HG02885 (cell line): ENCODE data around the gene NPAS3.

ENCODE experiments used
- ATAC-seq: cut with Tn5 transposase; IDR thresholded peaks from one replicate; pipeline ENCODE4 v1.9.1; 2021; ENCODE audit warnings: mild to moderate bottlenecking; ENCODE audit not compliant: unreplicated experiment, poor library complexity

The NPAS3 gene

DNA sequence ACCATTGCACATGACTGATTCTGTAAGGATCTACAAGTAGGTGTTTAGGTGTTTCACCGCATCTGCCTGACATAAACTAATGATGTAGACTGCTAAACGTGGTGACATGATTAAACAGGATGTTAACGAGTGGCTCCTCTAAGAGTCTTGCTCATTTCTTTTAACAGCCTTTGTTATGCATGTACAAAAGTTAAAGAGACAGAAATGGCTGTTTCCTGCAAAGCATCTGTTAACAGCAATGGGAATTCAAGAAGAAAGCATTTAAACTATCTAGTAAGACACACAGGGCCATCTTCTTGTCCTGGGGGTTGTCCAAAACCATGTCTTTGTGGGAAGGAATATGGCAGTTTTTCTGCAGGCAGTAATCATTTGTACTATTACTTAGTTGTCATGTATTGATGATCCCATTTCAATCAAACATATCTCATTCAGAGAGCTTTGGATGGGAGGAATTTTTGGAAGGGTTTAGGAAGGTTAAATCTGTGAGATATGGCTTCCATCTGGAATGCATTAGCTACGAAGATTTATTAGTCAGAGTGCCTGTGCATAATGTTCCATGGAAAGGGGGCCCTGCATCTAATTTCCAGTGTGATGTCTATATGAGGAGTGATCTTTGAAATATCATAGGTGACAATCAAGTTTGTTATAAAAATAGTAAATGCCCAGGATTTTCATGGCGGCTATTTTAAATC is 517.1 kb downstream of the NPAS3 start:
- ATAC-seq, result no peak

DNA sequence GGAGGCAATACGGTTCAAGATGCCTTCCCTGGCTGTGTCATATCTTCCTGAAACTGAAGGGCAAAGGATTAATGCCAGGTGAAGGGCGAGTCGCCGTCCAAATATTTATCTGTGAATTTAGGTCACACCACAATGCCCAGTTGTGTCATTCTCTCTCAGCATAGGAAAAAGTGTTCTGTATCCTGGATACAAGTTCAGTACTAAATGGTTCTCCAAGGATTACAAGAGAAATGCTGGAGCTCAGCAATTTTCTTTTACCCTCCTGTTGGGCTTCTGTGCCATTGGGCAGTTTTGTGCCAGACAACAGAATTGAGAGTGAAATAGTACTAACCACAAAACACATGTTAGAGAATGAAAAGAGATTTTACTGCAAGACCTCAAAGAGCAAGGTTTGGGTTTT is 518.3 kb downstream of the NPAS3 start:
- ATAC-seq, result no peak

DNA sequence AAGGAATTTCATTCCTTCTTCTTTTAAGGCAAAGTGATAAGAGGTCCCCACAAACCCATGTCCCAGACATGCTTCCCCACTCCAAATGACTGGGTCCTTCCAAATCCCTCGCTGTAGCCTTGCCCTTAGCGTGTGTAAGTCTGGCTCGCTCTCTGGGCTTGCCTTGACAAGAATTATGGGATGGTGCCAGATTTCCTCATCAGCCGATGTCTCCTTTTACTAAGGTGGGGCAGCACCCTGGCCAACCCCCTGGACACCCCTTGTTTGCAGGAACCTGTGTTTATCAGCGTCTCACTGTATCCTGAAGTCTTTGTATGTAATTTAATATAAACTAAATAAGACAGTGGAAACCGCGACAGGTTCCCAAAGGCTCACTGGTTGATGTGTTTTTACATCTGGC is 518.9 kb downstream of the NPAS3 start:
- ATAC-seq, result no peak

DNA sequence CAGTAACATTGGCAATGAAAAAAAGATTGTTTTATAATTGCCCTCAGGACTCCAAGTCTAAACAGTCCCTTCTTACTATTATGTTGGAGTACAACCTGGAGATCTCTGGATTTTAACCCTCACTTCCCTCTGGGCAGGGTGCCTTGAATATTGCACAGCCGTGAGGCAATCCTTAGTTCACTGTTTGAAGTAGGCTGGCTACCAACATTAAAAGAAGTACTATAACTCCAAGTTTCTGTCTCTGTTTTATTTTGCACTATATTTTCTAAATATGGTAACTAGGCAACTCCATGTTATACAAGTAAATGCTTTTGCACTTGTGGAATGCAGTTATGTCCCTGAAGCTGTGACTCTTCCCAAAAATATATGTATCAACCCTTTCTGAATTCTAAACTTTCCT is 521.5 kb downstream of the NPAS3 start:
- no peak for ATAC-seq

DNA sequence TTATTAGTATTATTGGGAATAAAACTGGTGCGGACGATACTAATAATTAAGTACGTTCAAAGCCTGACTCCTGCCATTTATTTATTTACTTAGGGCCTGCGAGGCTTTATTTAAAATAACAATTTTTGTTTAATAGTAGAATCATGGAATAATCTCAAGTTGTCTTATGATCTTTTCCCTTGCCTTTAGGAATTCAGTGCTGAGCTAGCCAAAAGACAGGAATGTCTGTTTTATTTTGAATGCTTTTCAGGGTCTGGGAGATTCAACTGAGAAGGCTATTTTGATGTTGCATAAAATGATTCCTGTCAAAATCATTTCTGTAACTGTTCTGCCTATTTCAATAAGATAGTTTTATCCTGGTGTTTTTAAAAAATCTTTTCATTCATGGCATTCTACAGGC is 522.4 kb downstream of the NPAS3 start:
- ATAC-seq, result no peak

DNA sequence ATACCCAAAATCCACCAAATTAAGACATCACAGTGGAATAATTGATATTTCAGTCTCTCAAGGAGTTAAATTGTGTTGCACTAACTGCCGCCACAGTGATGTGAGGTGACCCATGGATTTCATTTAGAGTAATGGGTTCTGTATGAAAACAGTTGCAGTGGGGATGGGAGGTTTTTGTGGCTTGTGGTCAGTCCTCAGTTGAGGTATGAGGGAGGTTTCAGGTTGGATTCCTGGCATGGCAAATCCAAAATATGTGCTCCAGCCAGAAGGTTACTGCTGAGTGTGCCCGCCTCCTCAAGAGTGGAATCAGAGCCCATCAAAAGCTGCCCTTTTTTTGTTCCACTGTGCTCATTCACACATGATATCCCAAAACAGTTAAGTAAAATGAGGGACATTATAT is 525.1 kb downstream of the NPAS3 start:
- no peak for ATAC-seq

DNA sequence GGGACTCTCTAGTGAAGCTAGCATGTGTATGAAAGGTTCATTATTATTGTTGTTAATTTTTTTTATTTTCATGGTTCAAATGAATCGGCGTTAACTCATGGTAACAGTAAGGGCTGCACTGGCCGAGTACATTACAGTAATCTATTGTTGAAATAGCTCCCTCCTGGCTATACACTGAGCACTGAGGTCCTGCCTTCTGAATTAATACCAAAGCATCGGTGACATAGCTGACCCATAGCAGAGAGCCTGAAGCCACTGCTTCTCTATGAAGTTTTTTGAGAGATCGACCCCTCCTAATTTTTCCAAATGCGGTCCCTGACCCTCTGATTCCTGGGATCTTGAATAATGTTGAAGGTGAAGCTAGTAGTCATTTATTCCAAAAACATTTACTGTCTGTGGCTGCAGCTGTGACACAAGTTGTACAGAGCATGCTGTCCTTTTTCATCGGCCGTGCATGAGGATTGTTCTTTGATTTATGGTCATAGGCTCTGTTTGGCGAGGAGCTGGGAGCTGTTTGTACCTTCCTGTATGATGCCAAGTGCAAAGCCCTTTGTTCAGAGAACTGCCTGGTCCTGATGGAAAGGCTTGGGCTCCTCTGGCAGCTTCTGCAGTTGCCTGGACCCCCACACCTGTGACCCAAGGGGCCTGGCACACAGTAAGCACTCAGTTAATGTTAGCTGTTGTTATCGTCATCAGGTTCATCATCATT is 525.7 kb downstream of the NPAS3 start:
- no peak for ATAC-seq

DNA sequence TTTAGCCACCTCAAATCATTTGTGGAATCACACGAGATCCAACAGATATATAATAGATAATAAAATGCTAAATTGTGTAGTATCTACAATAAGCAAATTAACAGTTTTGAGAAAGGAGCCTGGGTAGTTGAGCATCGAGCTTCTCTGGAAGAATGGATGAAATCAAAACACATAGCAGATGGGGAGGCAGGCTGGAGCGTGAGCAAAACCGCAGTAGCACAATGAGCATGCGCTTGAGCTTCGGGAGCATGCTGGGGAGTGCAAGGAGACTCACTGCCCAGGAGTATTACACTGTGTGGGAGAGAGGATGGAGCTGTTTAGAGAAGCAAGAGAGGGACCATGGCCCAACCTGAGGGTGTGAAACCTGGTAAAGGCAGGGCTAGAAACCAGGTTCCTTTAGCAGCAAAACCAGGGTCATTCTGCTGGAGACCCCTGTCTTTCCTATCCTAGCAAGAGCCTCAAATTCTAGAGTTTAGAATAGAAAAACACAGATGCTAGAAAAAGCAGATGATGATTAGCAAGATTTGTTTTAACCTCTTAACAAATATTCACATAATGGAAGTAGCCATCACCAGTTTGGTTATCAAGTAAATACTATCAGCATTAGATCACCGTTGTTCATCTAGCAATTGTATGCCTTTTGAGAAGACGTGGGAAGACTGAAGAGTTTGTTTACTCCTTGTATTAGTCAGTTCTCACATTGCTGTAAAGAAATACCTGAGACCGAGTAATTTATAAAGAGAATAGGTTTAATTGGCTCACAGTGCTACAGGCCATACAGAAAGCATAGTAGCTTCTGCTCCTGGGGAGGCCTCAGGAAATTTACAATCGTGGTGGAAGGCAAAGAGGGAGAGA is 527.4 kb downstream of the NPAS3 start:
- no peak for ATAC-seq

DNA sequence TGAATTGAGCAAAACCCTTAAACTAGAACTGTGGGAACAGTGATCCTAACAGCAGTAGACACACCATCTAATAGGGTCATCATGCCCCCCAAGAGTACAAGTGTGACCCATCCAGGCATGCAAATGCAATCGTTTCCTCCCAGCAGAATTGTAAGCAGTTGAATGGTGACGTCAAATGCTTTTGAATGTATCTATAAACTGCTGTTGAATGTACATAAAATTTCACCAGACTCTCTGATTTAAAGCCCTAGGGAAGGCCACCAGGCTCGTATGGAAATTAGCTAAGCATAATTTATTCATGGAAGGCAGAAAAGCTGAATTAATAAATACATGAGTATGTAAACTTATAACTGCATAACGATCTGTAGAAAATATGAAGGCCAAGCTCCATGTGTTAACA is 529.3 kb downstream of the NPAS3 start:
- ATAC-seq, result no peak

DNA sequence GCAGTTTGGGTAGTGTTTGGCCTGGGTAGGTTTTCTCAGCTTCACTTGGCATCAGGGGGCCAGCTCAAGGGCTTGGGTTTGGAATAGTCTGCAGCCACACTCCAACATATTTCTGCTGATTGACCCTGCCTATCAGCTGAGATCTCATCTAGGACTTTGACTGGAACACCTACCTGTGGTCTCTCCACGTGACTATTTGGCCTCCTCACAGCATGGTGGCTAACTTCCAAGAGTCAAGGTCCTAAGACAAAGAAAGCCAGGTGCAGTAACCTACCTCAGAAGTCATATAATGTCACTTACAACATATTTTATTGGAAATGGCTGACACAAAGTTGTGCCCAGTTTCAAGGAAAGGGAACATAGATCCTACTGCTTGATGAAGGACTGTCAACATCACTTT is 531.2 kb downstream of the NPAS3 start:
- ATAC-seq, result no peak

DNA sequence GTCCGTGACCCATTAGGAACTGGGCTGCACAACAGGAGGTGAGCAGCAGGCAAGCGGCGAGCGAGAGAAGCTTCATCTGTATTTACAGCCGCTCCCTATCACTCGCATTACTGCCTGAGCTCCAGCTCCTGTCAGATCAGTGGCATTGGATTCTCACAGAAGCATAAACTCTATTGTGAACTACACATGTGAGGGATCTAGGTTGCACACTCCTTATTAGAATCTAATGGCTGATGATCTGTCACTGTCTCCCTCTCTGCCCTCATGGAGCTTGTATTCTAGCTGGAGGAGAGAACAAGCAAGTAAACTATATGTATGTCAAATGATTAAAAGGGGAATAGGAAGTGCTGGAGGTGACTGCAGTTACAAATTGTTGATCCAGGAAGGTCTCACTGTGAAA is 533.1 kb downstream of the NPAS3 start:
- no peak for ATAC-seq

DNA sequence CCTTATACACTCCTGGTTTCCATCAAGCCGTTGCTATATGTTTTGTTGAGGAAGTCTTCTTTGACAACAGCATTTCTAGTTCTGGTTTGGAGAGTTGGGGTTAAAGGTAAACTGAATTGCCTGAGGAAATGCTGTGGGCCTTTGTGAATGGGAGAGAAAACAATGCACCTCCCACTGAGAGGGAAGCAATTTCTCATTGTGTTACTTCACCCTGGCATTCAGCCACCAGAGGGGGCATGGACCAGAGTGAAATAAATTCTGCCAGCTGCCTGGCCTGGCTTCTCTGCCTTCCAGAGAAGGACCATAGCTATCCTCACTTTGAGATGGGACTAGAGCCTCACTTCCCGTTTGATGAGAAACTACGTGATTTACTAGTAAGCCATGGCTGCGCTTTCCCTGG is 536.9 kb downstream of the NPAS3 start:
- ATAC-seq, result no peak

DNA sequence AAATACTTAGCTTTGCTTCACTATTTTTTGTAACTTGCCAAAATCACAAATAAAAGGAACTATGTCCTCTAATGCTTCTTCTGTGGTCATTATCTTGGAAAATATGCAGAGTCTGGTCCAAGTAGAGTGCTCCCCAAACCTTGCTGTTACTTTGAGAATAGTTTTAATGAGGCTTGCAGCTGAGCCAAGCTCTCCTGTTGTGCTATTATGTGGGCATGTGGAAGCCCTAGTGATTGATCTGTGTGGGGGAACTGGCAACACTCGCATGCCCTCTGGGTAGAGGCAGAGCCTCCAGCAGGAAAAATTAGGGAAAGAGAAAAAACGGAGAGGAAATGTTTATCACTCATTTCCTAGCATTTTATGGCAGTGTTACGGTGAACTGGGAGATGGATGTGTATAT is 539.1 kb downstream of the NPAS3 start:
- ATAC-seq, result no peak

DNA sequence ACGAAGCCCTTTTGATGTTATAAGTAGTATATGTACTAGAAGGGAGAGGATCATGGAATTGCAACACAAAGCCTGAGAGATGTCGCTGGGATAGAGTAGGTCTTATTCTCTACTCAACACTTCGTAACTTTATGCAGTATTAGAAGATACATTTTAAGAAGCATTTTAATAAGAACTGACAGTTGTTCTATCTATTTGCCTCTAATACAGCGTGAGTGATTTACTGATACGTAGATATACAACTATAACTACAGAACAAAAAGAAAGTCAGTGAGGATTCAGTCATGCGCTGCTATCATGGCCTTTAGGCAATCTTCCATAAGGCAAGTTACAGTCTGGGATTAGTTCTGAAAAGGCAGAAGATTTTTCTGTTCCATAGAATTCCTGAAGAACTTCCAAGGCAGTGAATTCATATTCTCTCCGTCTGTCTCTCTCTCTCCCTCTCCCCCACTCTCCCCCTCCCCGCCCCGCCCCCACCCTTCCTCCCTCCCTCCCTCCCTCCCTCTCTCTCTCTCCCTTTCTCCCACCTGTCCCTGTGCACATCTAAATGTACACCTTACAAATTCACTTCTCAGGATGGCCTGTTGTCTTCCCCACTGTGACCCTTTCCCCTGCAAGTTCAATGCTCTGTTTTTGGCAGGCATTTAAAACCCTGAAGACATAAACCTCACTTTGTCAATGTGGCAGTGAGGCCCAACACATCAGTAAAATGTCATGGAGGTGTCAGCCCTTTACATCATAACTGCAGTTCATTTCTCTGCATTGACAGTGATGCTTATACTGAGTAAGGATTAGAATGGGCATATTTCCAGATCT is 541.6 kb downstream of the NPAS3 start:
- ATAC-seq, result no peak

DNA sequence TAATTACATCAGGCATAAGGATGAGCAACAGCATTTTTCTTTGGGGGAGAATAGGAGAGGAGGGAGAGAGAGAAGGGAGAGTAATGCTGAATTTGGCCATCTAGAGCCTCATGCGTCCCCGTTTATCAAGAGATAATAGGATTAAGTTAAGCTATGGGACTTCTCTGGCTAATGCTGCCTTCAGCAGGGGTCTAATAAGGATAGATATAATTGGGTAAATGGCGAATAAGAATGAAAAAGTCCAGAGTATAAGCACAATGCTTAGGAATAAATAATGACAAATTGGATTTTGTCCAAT is 542.2 kb downstream of the NPAS3 start:
- no peak for ATAC-seq

DNA sequence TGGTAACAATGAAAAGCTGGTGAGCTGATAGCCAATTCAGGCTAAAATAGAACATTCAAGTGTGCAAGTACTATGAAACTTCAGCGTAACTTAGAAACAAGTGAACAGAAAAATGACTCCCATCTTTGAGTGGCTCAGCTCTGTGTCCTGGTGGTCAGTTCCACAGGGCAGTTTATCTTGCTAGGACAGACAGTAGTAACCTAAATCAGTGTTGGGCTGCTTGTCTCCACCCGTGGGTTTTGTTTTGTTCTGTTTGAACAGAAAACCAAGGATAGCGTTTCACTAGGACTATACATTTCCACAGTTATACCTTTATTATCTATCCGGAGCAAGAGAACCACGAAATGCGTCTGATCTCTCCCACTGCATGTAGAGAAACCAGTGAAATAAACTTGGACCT is 544.4 kb downstream of the NPAS3 start:
- ATAC-seq, result no peak

DNA sequence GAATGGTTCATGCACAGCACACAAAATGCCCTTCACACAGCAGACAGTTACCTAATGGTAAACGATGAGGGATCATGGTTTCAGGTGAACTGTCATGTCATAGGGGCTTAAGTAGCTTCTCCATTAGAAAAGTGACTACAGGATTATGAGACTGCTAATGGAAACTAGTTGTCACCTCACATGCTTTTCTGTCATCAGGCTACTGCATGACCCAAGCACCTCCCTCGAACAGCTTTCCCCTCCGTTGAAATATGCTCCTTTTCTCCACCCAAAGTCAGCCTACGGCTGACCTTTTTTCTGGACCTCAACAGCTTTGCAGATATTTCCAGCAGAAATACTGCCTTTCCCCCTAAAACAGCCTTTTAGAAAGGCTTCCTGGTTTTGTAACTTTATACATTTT is 544.9 kb downstream of the NPAS3 start:
- no peak for ATAC-seq

DNA sequence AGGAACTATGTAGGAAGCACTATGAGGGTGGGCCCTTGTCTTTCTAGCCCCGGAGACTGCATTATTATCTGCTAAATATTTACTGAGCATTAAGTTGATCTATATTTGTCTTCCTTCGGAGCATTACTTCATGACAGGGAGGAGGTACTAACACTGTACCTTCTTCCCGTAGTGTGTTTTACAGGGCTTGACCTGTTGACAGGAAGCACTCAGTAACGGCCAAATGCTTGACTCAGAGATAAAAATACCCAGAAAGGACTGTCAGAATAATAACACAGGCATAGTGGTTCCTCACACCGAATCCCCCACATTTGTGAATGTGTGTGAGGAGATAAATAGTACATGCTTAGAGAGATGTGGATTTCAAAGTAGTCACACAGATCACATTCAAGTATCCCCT is 545.6 kb downstream of the NPAS3 start:
- ATAC-seq, result no peak

DNA sequence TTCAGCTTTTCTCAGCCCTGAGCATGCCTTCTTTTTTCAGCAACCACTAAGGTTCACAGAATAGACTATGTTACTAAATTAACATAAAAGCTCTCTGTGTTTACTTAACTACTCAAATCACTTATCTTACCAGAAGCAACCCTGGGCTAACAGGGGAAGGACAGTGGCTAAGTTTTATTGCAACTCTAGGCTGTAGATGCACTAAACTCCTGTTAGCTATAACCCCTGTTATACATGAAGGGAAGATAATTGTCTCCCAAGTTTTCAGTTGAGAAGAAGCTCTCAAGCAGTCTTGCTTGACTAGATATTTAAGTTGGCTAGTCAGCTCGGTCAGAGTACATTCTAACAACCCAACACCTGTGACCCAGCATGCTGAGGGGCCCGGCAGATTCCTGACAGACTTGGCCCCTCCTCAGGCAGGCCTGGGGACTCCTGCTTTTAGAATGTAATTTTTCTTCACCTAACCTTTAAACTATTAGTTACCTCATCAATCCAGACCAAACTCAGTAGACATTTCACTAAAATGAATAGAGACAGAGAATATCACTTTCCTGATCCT is 547.7 kb downstream of the NPAS3 start:
- no peak for ATAC-seq

DNA sequence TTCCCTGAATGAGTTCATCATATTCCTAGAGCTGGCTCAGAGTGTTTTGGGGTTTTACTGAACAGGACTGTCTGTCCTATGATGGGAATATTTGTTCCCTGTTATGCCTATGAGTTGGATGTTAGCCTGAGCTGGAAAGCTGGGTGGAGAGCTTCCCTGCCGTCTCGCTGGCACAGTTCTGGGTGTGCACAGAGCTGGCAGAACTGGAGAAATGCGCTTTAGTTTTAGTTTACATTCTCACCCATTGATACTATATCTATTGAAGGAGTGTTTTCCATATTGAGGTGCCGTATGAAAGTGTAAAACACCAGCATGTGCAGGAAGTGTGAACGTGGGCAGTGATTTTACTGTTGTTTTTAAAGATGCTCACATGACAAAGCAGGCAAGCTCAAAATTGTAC is 549.9 kb downstream of the NPAS3 start:
- no peak for ATAC-seq
